GM18858 (cell line): ENCODE results near the gene TMEM220.
"Not testable (repeated sequence)": the region's sequence is repeated elsewhere in the genome, so short reads cannot be mapped to it uniquely, and the experiment has no call there.

ENCODE experiments used
- ATAC-seq: cut with Tn5 transposase; IDR thresholded peaks from one replicate; pipeline ENCODE4 v1.9.1; 2021; ENCODE audit not compliant: unreplicated experiment

The TMEM220 gene

GRCh38 chr17:10731408-10731879, 1.6 kb upstream of the TMEM220 start:
- ATAC-seq: no peak

GRCh38 chr17:10730247-10730646, 424 bp upstream of the TMEM220 start:
- not testable (repeated sequence) for ATAC-seq

GRCh38 chr17:10728331-10728892, 1.4 kb downstream of the TMEM220 start:
- no peak for ATAC-seq

- ATAC-seq: no peak
Observed at GRCh38 chr17:10727192-10727591, 2.6 kb downstream of the TMEM220 start.

- ATAC-seq: no peak
Observed at GRCh38 chr17:10726196-10726595, 3.6 kb downstream of the TMEM220 start.

GRCh38 chr17:10725262-10725661, 4.6 kb downstream of the TMEM220 start:
- ATAC-seq: no peak

- no peak for ATAC-seq
Observed at GRCh38 chr17:10724546-10725195, 5.2 kb downstream of the TMEM220 start.

GRCh38 chr17:10718547-10718946, 11.3 kb downstream of the TMEM220 start:
- no peak for ATAC-seq

- no peak for ATAC-seq
Observed at GRCh38 chr17:10716218-10716617, 13.6 kb downstream of the TMEM220 start.

- no peak for ATAC-seq
Observed at GRCh38 chr17:10713318-10713717, 16.5 kb downstream of the TMEM220 start.

- no peak for ATAC-seq
Observed at GRCh38 chr17:10705727-10706126, 24.1 kb downstream of the TMEM220 start.

GRCh38 chr17:10702574-10702973, 27.2 kb downstream of the TMEM220 start:
- ATAC-seq: no peak

GRCh38 chr17:10699856-10700255, 30.0 kb downstream of the TMEM220 start:
- no peak for ATAC-seq

- no peak for ATAC-seq
Observed at GRCh38 chr17:10698096-10698818, 31.6 kb downstream of the TMEM220 start.

- ATAC-seq: peak; percentile 92
Observed at GRCh38 chr17:10697092-10698081, 32.4 kb downstream of the TMEM220 start, which contains the start of the genes ADPRM and SCO1. TSS of gene ADPRM (plus strand) at chr17:10697594. CDS start at chr17:10704927, 7,333 bp downstream. TSS of gene SCO1 (minus strand) at chr17:10697533. CDS start at chr17:10697507, 26 bp downstream.

GRCh38 chr17:10695875-10696407, 33.9 kb downstream of the TMEM220 start:
- not testable (repeated sequence) for ATAC-seq

GRCh38 chr17:10687499-10687898, 42.3 kb downstream of the TMEM220 start:
- ATAC-seq: no peak

- no peak for ATAC-seq
Observed at GRCh38 chr17:10683853-10684252, 46.0 kb downstream of the TMEM220 start.

GRCh38 chr17:10681866-10682446, 47.9 kb downstream of the TMEM220 start:
- no peak for ATAC-seq

GRCh38 chr17:10674704-10675103, 55.1 kb downstream of the TMEM220 start:
- no peak for ATAC-seq
